HFF-Myc (cell line): Measurements from ENCODE around the gene SLC1A4.
"Not testable (repeated sequence)": the region's sequence is repeated elsewhere in the genome, so short reads cannot be mapped to it uniquely, and the experiment has no call there.

Source experiments
- DNase-seq: peaks from one replicate; pipeline ENCODE4 v3.0.0-alpha.2; 2011; ENCODE audit warnings: low read depth; ENCODE audit errors: extremely low read depth
- H3K4me3 ChIP-seq: replicated peaks from 2 replicates; pipeline ENCODE4 v1.5.1; 2011; ENCODE audit warnings: low read depth, mild to moderate bottlenecking, control low read depth, low read length
- TF ChIP-seq, protein P1 (sequence below): IDR thresholded peaks from 2 replicates; pipeline ENCODE4 v1.5.1; 2012; ENCODE audit warnings: mild to moderate bottlenecking, low read depth, low read length, control low read depth; ENCODE audit errors: missing control alignments

SLC1A4 gene

DNA sequence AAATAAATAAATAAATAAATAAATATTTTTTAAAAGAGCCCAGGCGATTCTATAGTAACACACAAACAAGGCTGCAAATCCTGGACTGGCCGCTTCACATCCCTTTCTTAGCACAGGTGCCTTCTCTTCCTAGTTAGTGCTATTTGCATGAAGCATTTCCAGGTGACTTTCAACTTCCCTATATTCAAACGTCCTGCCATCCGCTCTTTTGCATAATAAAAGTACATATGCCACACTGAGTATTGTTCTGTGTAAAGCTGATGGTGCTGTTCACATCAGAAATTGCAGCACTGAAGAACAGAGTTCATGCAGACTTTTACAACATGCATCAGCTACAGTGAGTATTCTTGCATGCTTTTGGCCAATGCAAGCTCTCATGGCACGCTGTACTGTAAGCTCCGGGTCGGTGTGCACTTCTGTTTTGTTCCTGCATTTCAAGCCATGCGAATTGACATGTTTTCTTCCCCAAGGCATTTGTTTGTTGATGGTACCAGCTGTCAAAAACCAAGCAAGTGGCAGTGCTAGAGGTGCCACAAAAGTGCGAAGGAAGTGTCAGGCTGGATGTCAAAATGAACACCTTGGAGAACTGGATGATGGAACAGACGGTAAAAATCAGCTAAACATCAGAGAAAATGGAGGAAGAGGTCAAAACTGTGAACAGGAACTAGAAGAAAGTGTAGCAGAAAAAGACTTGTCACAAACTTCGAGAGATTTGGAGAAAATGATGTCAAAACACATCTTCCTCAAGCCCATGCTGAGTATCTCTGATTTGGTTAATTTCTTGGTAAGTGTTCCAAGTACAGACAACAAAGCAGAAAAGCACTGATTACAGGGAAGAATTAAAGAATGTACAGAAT lies 41.5 kb downstream of the SLC1A4 start:
- DNase-seq: no peak
- TF ChIP-seq, protein P1, sequence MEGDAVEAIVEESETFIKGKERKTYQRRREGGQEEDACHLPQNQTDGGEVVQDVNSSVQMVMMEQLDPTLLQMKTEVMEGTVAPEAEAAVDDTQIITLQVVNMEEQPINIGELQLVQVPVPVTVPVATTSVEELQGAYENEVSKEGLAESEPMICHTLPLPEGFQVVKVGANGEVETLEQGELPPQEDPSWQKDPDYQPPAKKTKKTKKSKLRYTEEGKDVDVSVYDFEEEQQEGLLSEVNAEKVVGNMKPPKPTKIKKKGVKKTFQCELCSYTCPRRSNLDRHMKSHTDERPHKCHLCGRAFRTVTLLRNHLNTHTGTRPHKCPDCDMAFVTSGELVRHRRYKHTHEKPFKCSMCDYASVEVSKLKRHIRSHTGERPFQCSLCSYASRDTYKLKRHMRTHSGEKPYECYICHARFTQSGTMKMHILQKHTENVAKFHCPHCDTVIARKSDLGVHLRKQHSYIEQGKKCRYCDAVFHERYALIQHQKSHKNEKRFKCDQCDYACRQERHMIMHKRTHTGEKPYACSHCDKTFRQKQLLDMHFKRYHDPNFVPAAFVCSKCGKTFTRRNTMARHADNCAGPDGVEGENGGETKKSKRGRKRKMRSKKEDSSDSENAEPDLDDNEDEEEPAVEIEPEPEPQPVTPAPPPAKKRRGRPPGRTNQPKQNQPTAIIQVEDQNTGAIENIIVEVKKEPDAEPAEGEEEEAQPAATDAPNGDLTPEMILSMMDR: no peak
- no peak overlapping the region for H3K4me3 ChIP-seq

DNA sequence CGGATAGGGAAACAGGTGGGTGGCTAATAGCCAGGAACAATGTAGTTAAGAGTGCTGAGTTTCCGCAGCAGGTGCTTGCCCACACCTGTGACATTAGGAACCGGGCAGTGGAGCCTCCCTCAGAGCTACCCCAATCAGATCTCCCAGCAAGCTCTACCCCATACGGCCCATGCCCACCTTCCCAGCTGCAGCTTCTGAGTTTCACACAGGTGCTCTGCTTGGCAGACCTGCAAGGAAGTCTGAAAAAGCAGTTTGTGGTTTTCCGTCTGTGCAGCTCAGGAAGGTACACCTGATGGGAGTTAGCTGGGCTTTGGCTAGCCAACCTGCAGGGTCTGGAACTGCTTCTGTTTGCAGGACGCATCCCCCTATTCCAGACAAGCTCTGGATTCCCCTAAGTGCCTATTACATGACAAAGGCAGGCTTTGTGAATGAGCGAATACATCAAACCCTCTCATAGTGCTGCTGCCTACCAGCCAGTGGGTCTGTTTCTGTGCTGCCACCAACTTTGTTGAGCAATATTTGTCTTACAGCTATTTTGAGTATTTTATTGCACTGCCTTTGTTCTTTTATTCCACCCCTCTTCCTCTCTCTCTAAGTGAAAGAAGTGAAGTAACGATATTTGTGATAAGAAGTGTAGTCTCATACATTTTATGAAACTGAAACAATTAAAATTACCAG lies 42.3 kb downstream of the SLC1A4 start:
- no peak overlapping the region for H3K4me3 ChIP-seq
- no peak for DNase-seq
- TF ChIP-seq, protein P1: no peak

DNA sequence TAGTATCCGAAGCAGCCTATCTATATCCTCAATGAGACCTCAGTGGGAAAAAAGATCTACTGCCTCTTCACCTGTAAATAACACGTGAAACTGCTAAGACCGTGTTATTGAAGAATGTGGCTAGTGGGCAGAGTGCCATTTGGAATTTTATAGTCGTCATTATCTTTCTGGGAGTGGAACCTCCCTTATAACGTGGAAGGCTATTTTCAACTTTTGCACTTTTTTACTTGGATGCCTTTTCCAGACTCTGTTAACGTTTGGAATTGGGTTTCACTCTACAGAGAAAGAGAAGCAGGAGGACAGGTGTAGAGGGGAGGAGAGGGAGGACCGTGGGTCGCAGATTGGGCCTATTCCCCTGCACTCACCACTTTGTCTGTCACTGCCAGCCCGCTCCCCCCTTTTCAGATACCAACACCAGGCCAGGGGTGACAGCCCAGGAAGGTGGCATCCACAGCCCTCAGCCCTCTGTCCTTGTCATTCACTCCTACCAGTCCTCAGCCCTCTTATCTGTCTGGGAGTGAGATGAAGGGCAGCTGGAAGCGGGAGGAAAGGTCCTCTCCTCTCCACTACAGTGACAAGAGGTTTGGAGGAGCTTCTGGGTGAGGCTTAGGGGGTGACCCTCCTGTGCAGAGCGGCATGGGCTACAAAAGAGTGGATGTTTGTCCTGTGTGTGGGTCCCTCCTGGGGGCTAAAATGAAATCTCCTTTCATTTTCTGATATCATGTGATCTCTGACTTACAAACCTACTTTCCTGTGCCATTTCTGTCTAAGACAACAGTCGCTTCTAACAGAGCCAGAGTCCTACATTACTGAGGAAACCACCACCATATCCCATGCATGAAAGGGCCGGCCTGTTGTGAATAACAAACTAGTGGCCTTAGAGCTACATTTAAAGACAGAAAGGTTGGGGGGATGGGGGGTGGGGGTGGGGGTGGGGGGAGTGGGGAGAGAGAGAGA lies 43.1 kb downstream of the SLC1A4 start:
- no peak overlapping the region for H3K4me3 ChIP-seq
- DNase-seq: no peak
- TF ChIP-seq, protein P1: no peak

DNA sequence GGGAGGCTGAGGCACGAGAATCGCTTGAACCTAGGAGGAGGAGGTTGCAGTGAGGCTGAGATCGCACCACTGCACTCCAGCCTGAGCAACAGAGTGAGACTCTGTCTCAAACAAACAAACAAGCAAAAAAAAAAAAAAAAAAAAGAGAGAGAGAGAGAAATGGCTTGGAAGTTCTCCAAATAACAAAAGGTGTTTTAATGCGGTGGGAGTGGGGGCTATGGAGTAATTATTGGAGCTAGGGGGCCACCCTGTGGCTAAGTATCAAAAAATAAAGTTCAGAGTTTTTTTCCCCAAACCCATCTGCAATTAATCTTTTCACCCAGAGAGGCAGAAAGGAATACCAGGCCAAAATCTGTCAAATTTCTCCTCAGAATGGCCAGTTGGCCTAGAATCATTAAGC lies 44.0 kb downstream of the SLC1A4 start:
- DNase-seq: no peak
- H3K4me3 ChIP-seq: no peak overlapping the region
- TF ChIP-seq, protein P1: no peak

DNA sequence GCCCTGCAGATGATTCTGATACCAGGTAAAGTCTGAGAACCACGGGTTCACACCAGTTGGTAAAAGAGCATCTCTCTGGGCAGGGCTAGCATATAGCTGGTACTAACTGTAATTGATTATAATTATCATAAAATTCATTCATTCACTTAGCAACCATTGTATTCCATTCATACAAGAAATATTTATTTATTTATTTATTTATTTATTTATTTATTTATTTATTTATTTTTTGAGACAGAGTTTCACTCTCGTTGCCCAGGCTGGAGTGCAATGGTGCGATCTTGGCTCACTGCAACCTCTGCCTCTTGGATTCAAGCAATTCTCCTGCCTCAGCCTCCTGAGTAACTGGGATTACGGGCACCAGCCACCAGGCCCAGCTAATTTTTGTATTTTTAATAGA lies 44.5 kb downstream of the SLC1A4 start:
- H3K4me3 ChIP-seq, DNase-seq: not testable (repeated sequence)

DNA sequence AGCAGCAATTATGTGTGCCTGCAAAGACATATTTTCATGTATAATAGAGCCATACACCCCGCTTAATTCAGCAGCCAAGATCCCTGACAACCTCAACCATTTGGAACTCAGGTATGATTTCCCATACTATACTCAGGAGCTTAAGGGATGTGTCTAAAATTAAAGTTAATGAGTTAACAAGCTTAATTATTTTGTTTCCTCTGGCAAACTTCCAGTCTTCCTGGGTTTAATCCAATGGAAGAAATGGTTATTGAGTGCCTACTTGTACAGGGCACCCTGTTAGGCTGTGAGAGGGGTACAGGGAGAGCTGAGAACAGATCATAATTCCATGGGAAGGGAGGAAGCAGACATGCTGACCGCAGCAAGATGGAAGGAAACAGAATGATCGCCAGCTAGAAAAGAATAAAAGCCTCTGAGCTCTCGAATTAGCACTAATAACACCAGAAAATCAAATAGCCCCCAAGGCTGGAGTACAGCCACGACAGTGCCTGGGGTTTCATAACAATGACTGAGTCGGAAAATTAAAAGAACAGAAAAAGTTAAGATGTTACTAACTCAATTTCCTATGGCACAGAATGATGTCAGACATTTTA lies 46.2 kb downstream of the SLC1A4 start:
- TF ChIP-seq, protein P1: no peak
- no peak for DNase-seq
- no peak overlapping the region for H3K4me3 ChIP-seq

DNA sequence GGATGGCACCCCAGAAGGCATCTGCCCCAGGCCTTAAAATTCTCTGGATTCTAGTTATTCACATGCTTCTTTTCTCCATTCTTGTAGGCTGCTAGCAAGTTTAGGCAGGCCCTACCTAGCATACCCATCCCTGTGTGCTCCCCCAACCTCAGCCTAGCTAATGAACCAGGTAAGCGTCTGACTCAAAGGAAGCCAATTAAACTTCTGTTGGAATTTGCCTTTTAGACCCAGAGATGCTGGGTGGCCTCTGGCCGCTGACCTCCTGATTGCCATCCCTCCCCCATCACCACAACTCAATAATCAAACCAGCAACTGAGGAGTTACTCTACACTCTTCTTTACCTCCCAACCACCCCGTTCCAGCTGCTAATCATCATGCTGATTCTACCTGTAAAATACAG lies 48.0 kb downstream of the SLC1A4 start:
- TF ChIP-seq, protein P1: no peak
- no peak for DNase-seq
- no peak overlapping the region for H3K4me3 ChIP-seq
